AG04449 (cell line): ENCODE measurements around the gene GGTLC3.
"Not testable (repeated sequence)": the region's sequence is repeated elsewhere in the genome, so short reads cannot be mapped to it uniquely, and the experiment has no call there.

ENCODE experiments used
- CTCF ChIA-PET: fragments of 350-600 bp; formaldehyde crosslinking; extraction: SDS; loops from one replicate; lab custom pipeline; 2021; ENCODE audit warnings: antibody characterized with exemption; lab: Yijun Ruan, JAX
- POLR2A ChIA-PET: fragments of 400-600, 350-600 bp; formaldehyde crosslinking; extraction: SDS; loops from one replicate; lab custom pipeline; 2020; ENCODE audit warnings: antibody characterized with exemption, inconsistent platforms; lab: Yijun Ruan, JAX
- DNase-seq: peaks from one replicate; pipeline ENCODE4 v3.0.0-alpha.2; 2010; ENCODE audit warnings: low read depth, low spot score
- H3K4me3 ChIP-seq: 2 replicates; pipeline ENCODE4 v1.5.1; 2011; ENCODE audit warnings: low read depth, mild to moderate bottlenecking, control low read depth, low read length

GGTLC3 gene

GRCh38 chr22:18528597-18529415 is 10.8 kb upstream of the GGTLC3 start:
- DNase-seq, CTCF ChIA-PET, H3K4me3 ChIP-seq, POLR2A ChIA-PET: not testable (repeated sequence)

GRCh38 chr22:18527752-18528596 is 10.0 kb upstream of the GGTLC3 start, which contains the start of gene TMEM191B:
Gene TMEM191B, plus strand, starts transcription at chr22:18527802. Its CDS starts 179 bp downstream, at chr22:18527981.
- CTCF ChIA-PET, DNase-seq, POLR2A ChIA-PET, H3K4me3 ChIP-seq: not testable (repeated sequence)

- DNase-seq, CTCF ChIA-PET, POLR2A ChIA-PET, H3K4me3 ChIP-seq: not testable (repeated sequence)
These were observed 5.4 kb upstream of the GGTLC3 start for GRCh38 chr22:18523328-18523727.

- CTCF ChIA-PET, POLR2A ChIA-PET, H3K4me3 ChIP-seq, DNase-seq: not testable (repeated sequence)
These were observed 4.8 kb upstream of the GGTLC3 start for GRCh38 chr22:18522762-18523161.

GRCh38 chr22:18513454-18513853 is 4.5 kb downstream of the GGTLC3 start:
- H3K4me3 ChIP-seq, POLR2A ChIA-PET, DNase-seq, CTCF ChIA-PET: not testable (repeated sequence)

- CTCF ChIA-PET, H3K4me3 ChIP-seq, DNase-seq, POLR2A ChIA-PET: not testable (repeated sequence)
These were observed 5.6 kb downstream of the GGTLC3 start for GRCh38 chr22:18512378-18512777.

- H3K4me3 ChIP-seq, CTCF ChIA-PET, DNase-seq, POLR2A ChIA-PET: not testable (repeated sequence)
These were observed 6.6 kb downstream of the GGTLC3 start for GRCh38 chr22:18511327-18511726.

- not testable (repeated sequence) for DNase-seq
These were observed 21.7 kb downstream of the GGTLC3 start for GRCh38 chr22:18496227-18496626.

More at GRCh38 chr22:18496227-18496626, 21.7 kb downstream of the GGTLC3 start:
- POLR2A ChIA-PET, CTCF ChIA-PET, H3K4me3 ChIP-seq: not testable (repeated sequence)
